Ishikawa (cell line): ENCODE data around the gene XRRA1.

Experiments used
- CEBPB ChIP-seq: IDR thresholded peaks from 2 replicates; pipeline ENCODE4 v1.6.1; 2012
- FOXM1 ChIP-seq: IDR thresholded peaks from 2 replicates; pipeline ENCODE4 v1.6.1; 2012; ENCODE audit warnings: low read depth, borderline replicate concordance
- ZBTB7A ChIP-seq: IDR thresholded peaks from 2 replicates; pipeline ENCODE4 v1.6.1; 2012; ENCODE audit warnings: low read depth

DNA sequence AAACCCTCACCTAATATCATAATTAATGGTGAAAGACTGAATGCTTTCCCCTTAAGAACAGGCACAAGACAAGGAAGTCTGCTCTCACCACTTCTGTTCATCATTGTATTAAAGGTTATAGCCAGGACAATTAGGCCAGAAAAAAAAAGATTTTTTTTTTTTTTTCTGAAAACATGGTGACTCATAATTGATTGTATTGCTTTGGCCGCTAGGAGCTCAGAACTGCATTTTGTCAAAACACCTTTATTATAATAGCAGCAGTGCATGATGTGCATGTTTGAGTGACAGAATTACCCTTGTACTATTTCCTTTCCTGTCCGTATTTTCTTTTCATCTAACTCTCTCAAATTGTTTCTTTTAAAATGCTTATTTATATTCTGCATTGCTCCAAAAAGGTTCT is 102.1 kb downstream of the XRRA1 start:
- TF ChIP-seq CEBPB (no peak), FOXM1 (no peak), ZBTB7A (no peak)
